ENCODE measurements around the gene SPNS2.
A peak's percentile ranks its signal among the peaks of the same experiment; 100 is the strongest.

Gene SPNS2

GRCh38 chr17:4504188-4504587 is 5.5 kb downstream of the SPNS2 start:
- no peak for DNase-seq

- DNase-seq: no peak
Measured at GRCh38 chr17:4505187-4505586, 6.5 kb downstream of the SPNS2 start.

GRCh38 chr17:4506175-4506813 is 7.6 kb downstream of the SPNS2 start:
- peak; percentile 96 for DNase-seq

- no peak for DNase-seq
Measured at GRCh38 chr17:4506892-4507291, 8.2 kb downstream of the SPNS2 start.

GRCh38 chr17:4507361-4508111 is 8.9 kb downstream of the SPNS2 start:
- no peak for DNase-seq

GRCh38 chr17:4508207-4508606 is 9.5 kb downstream of the SPNS2 start:
- no peak for DNase-seq

- DNase-seq: peak; percentile 62
Measured at GRCh38 chr17:4509401-4509800, 10.7 kb downstream of the SPNS2 start.

GRCh38 chr17:4509923-4510617 is 11.4 kb downstream of the SPNS2 start:
- DNase-seq: no peak

GRCh38 chr17:4510618-4510941 is 11.9 kb downstream of the SPNS2 start:
- DNase-seq: no peak

- DNase-seq: peak; percentile 28
Measured at GRCh38 chr17:4511199-4511932, 12.7 kb downstream of the SPNS2 start.

GRCh38 chr17:4512156-4513112 is 13.8 kb downstream of the SPNS2 start:
- no peak for DNase-seq

GRCh38 chr17:4513113-4514032 is 14.7 kb downstream of the SPNS2 start:
- no peak for DNase-seq

- DNase-seq: no peak
Measured at GRCh38 chr17:4514206-4514605, 15.5 kb downstream of the SPNS2 start.

- DNase-seq: no peak
Measured at GRCh38 chr17:4514779-4515178, 16.1 kb downstream of the SPNS2 start.

- DNase-seq: no peak
Measured at GRCh38 chr17:4515501-4515900, 16.8 kb downstream of the SPNS2 start.

- no peak for DNase-seq
Measured at GRCh38 chr17:4516735-4517134, 18.1 kb downstream of the SPNS2 start.

- DNase-seq: no peak
Measured at GRCh38 chr17:4518901-4519300, 20.2 kb downstream of the SPNS2 start.

GRCh38 chr17:4519361-4519788 is 20.7 kb downstream of the SPNS2 start:
- DNase-seq: no peak

GRCh38 chr17:4520060-4520893 is 21.6 kb downstream of the SPNS2 start:
- DNase-seq: no peak
